ENCODE data around the gene OGT.
A peak's percentile ranks its signal among the peaks of the same experiment; 100 is the strongest.
"Not testable (repeated sequence)": the region's sequence is repeated elsewhere in the genome, so short reads cannot be mapped to it uniquely, and the experiment has no call there.

OGT gene

GRCh38 chrX:71532753-71533425 lies at the start of gene OGT:
TSS of gene OGT (plus strand) at chrX:71533104. CDS start at chrX:71533300, 196 bp downstream.
- peak; percentile 77 for DNase-seq

GRCh38 chrX:71487814-71488213 lies 45.1 kb upstream of the OGT start:
- no peak for DNase-seq

GRCh38 chrX:71489540-71489939 lies 43.4 kb upstream of the OGT start:
- DNase-seq = no peak

- DNase-seq = no peak
Observed at GRCh38 chrX:71492231-71493065, 40.5 kb upstream of the OGT start.

DNA sequence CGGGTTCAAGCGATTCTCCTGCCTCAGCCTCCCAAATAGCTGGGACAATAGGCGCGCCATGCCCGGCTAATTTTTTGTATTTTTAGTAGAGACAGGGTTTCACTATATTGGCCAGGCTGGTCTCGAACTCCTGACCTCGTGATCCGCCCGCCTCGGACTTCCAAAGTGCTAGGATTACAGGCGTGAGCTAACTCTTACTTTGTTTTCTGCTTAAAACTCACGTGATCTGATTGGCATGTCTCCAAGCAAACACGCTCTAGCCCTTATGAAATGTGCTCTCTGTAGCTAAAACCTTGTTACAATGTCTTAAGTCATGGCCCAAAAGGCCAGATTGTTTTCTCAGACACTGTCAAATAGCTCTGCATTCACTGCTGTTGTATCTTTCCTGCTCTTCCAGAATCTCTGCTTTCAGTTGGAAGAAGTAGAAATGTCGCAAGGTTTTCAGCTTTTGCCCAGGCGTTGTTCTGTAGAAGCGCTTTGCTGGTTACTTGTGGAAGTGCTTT lies 39.7 kb upstream of the OGT start:
- DNase-seq = no peak

GRCh38 chrX:71495979-71496378 lies 36.9 kb upstream of the OGT start:
- DNase-seq = not testable (repeated sequence)

- no peak for DNase-seq
Observed at GRCh38 chrX:71496476-71496875, 36.4 kb upstream of the OGT start.

- DNase-seq = not testable (repeated sequence)
Observed at GRCh38 chrX:71502080-71502479, 30.8 kb upstream of the OGT start.

- no peak for DNase-seq
Observed at GRCh38 chrX:71504346-71504745, 28.6 kb upstream of the OGT start.

GRCh38 chrX:71509289-71509688 lies 23.6 kb upstream of the OGT start:
- DNase-seq = no peak

GRCh38 chrX:71510161-71510560 lies 22.7 kb upstream of the OGT start:
- no peak for DNase-seq

DNA sequence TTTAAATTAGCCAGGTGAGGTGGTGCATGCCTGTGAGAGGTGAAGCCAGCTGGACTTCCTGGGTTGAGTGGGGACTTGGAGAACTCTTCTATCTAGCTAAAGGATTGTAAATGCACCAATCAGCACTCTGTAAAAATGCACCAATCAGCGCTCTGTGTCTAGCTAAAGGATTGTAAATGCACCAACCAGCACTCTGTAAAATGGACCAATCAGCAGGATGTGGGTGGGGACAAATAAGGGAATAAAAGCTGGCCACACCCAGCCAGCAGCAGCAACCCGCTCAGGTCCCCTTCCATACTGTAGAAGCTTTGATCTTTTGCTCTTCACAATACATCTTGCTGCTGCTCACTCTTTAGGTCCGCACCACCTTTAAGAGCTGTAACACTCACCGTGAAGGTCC lies 19.2 kb upstream of the OGT start:
- DNase-seq = not testable (repeated sequence)

DNA sequence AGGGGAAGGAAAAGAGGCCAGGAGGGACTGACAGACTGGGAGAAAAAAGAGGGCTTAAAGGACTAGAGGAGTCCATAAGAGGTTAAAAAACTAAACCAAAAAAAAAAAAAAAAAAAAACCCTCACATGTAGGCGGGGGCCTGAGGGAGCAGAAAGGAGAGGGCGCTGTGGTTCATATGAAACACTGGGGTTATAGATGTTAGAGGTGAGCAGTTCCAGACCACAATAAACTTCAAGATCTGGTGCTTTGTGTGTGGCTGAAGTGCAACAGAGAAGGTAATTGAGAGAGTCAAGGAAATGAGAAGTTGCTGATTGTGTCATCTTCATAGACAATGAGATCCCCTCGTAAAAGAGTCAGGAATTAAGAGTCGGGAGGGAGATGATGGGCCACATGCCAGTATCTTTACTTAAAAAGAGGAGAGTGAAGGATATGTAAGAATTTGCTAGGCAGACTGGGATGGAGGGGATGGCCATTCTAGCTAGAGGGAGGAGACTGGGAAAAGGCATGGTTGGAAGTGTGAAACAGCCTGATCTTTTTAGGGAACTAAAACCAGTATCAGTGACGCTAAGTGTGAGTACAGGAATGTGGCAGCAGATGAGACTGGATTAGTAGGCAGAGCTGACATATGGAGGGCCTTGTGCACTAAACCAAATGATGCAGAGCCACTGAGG lies 18.4 kb upstream of the OGT start:
- no peak for DNase-seq

- DNase-seq = no peak
Observed at GRCh38 chrX:71515038-71515396, 17.9 kb upstream of the OGT start.

GRCh38 chrX:71525316-71525715 lies 7.6 kb upstream of the OGT start:
- no peak for DNase-seq

DNA sequence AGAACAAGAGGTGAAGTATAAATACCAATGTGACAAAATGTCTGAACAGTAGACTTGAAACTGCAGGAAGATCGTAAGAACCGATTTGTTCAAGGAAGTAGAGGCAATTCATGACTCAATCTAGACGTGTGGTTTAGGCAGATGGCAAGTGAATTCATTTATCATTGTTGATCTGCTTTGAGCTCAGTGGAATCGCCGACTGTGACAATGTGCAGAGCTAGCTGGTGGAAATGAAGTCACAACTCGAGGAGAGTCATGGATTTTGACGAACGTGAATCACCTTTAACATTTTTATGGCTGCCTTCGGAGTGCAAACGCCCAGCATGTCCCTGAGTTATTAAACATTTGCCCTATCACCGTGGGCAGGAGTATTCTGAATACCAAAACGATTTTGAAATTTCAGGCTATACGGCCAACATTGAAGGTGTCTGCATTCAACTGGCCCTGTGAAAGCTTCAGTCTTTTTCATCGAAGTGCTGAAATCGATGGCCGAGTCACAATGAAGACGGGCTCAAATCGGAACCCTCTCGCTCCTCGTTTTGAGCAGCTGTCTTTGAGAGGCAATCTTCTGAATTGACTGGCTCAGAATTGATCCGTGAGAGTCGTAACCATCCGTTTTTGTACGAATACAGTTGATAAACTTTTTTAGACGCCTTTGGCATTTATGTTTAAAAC lies 689 bp upstream of the OGT start:
- DNase-seq = peak; percentile 67

GRCh38 chrX:71533516-71533850 lies 579 bp downstream of the OGT start:
- DNase-seq = no peak

DNA sequence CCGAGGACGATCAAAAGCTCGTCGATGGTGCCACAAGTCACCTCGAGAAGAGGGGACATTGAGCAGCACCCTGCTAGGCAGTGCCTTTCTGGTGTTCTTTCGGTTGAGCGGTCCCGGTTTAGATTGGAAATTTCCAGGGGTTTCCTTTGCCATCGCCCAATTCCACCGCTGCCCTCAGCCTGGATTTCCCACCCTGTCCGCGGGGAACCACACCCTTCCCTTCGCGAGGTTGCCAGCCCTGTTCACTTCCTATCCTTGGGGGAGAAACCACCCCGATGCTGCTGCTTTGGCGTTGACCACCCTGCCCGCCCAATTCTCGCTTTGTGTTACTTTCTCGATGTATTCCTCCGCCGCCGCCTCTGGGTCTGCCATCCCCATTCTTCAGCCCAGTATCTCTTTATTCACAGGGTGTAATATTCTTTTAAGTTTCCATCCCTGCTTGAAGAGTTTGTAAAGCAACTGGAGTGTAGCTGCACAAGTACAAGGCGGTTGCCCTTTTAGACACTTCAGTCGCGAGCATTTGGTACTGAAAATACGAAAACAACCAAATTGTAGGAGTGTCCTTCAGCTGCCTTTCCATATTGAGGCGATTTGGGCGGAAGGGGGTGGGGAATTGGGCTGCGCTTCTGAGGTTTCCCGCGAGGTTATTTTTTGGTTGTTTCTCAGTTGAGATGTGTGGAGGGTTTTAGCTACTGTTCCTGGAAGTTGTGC lies 1.1 kb downstream of the OGT start:
- no peak for DNase-seq

DNA sequence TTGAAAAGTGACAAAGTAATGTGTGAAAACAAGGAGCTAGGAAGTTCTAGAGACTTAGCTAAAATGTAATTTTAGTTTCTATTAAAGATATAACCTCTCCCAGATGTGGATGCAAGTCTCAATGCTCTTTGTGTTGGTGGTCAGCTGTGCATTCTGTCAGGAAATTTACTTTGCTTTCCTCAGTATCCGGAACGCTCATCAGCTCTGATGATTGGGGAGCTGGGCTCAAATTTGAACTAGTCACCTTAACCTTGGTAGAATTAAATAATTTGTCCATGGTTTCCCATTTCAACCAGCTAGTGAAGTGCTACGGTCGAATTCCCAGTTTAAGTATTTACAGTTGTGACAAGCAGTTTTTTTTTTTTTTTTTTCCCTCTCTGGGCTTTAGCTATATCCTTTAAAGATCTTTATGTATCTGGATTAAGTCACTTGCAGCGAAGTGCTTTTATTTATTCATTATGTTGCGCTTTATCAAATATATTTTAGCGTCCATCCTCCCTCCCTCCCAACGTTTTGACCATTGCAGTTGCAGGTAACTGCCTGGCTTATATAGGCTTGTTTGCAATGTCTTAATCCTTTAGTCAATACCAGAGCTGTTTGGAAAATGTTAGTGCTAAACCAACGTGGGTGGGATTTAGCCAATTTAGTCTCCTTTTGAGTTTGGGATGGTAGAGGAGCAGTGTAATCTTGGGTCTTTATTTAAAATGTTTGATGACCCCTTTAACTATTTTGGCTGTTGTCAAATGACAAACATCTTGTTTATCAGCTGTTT lies 2.1 kb downstream of the OGT start:
- DNase-seq = no peak

- no peak for DNase-seq
Observed at GRCh38 chrX:71536285-71536684, 3.4 kb downstream of the OGT start.

DNA sequence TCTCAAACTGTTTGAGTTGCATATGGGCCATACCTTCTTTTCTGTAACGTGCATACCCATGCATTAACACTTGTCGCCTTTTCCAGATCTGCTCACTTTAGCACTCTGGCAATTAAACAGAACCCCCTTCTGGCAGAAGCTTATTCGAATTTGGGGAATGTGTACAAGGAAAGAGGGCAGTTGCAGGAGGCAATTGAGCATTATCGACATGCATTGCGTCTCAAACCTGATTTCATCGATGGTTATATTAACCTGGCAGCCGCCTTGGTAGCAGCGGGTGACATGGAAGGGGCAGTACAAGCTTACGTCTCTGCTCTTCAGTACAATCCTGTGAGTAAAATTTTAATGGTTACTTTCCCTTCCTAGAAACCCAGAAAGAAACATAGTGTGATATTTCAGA lies 4.8 kb downstream of the OGT start:
- DNase-seq = no peak

GRCh38 chrX:71540801-71541200 lies 7.9 kb downstream of the OGT start:
- no peak for DNase-seq

All from kidney glomerular epithelial cell (primary cell).